WTC11 (cell line): ENCODE measurements around the gene EDN1.

Source experiments
- CTCF ChIP-seq: fragments of 200-600 bp; IDR thresholded peaks from 2 replicates; pipeline ENCODE4 v1.8.0; 2022; ENCODE audit warnings: antibody characterized with exemption
- IRF1 ChIP-seq: sonication (generic); formaldehyde crosslinking; IDR thresholded peaks from 2 replicates; pipeline ENCODE4 v1.8.0; 2023; ENCODE audit warnings: missing genetic modification reagents
- NR2C2 ChIP-seq: sonication (generic); formaldehyde crosslinking; IDR thresholded peaks from 2 replicates; pipeline ENCODE4 v1.8.0; 2022; ENCODE audit warnings: mild to moderate bottlenecking, missing genetic modification reagents

- TF ChIP-seq IRF1 (no peak), NR2C2 (CRISPR knock-in tag) (no peak), CTCF (no peak)
Measured at GRCh38 chr6:12343122-12343439, 52.9 kb downstream of the EDN1 start.
